B cell (primary cell): ENCODE measurements around the gene BNIPL.

Experiments
- CTCF ChIP-seq: fragments of 200-600 bp; IDR thresholded peaks from one replicate; pipeline ENCODE4 v1.8.0; 2022; ENCODE audit warnings: antibody characterized with exemption, mild to moderate bottlenecking
- EZH2 ChIP-seq: IDR thresholded peaks from 2 replicates; pipeline ENCODE4 v1.6.1; 2012; ENCODE audit warnings: borderline replicate concordance, low read depth, mild to moderate bottlenecking, moderate library complexity, low read length; ENCODE audit not compliant: insufficient read depth, poor library complexity, severe bottlenecking

GRCh38 chr1:150995460-150995859, 40.9 kb upstream of the BNIPL start:
- no peak for TF ChIP-seq CTCF
- no peak for TF ChIP-seq EZH2
